Measurements from ENCODE around the gene PIGM. TPM values are rescaled to one million over a fixed set of nuclear protein-coding genes. Genes with fewer than 3 reads are reported as not detected.
A peak's percentile ranks its signal among the peaks of the same experiment; 100 is the strongest.

Gene PIGM
- total and polyA plus RNA-seq, 9 donors, result 3.6 to 6.6 (median 5.2) TPM

GRCh38 chr1:160047111-160047991 lies 15.6 kb upstream of the PIGM start:
- peaks cover 17% of the 10 kb centered on the region for H3K4me1 ChIP-seq (ENCODE audit: control insufficient read depth, insufficient read depth, low read length)
- no peaks in the 10 kb centered on the region for H3K36me3 ChIP-seq (ENCODE audit: control insufficient read depth, insufficient read depth, low read length)
- no peak for DNase-seq
- no peaks in the 10 kb centered on the region for H3K9me3 ChIP-seq (replicated peaks; ENCODE audit: control insufficient read depth, low read depth, low read length)
- WGBS (ENCODE audit: insufficient coverage), result 63% methylated on average over 6 of the region's 9 CpGs
- no peak overlapping the region for H3K27ac ChIP-seq (ENCODE audit: low read length)
- peaks cover 5% of the 10 kb centered on the region for H3K27me3 ChIP-seq (ENCODE audit: control insufficient read depth, insufficient read depth, low read length)
- H3K4me3 ChIP-seq (ENCODE audit: low read length), result no peak overlapping the region

GRCh38 chr1:160046494-160047110 lies 14.8 kb upstream of the PIGM start:
- Histone ChIP-seq H3K27ac (ENCODE audit: low read length) (no peak overlapping the region), H3K4me3 (ENCODE audit: low read length) (no peak overlapping the region), H3K27me3 (ENCODE audit: control insufficient read depth, insufficient read depth, low read length) (peaks cover 3% of the 10 kb centered on the region), H3K9me3 (replicated peaks; ENCODE audit: control insufficient read depth, low read depth, low read length) (no peaks in the 10 kb centered on the region), H3K36me3 (ENCODE audit: control insufficient read depth, insufficient read depth, low read length) (no peaks in the 10 kb centered on the region), H3K4me1 (ENCODE audit: control insufficient read depth, insufficient read depth, low read length) (peaks cover 17% of the 10 kb centered on the region)
- WGBS (ENCODE audit: insufficient coverage), result 3% methylated on average over 7 of the region's 11 CpGs
- DNase-seq, result peak; percentile 81

GRCh38 chr1:160045653-160046052 lies 13.9 kb upstream of the PIGM start:
- peaks cover 17% of the 10 kb centered on the region for H3K4me1 ChIP-seq (ENCODE audit: control insufficient read depth, insufficient read depth, low read length)
- WGBS (ENCODE audit: insufficient coverage), result 29% methylated on average over 1 of the region's 2 CpGs
- no peaks in the 10 kb centered on the region for H3K9me3 ChIP-seq (replicated peaks; ENCODE audit: control insufficient read depth, low read depth, low read length)
- no peak overlapping the region for H3K4me3 ChIP-seq (ENCODE audit: low read length)
- H3K36me3 ChIP-seq (ENCODE audit: control insufficient read depth, insufficient read depth, low read length), result no peaks in the 10 kb centered on the region
- DNase-seq, result no peak
- peaks cover 6% of the 10 kb centered on the region for H3K27me3 ChIP-seq (ENCODE audit: control insufficient read depth, insufficient read depth, low read length)
- no peak overlapping the region for H3K27ac ChIP-seq (ENCODE audit: low read length)

- Histone ChIP-seq H3K36me3 (ENCODE audit: control insufficient read depth, insufficient read depth, low read length) (no peaks in the 10 kb centered on the region), H3K27me3 (ENCODE audit: control insufficient read depth, insufficient read depth, low read length) (peaks cover 6% of the 10 kb centered on the region), H3K27ac (ENCODE audit: low read length) (no peak overlapping the region), H3K9me3 (replicated peaks; ENCODE audit: control insufficient read depth, low read depth, low read length) (no peaks in the 10 kb centered on the region), H3K4me1 (ENCODE audit: control insufficient read depth, insufficient read depth, low read length) (peaks cover 17% of the 10 kb centered on the region), H3K4me3 (ENCODE audit: low read length) (no peak overlapping the region)
- no peak for DNase-seq
Measured at GRCh38 chr1:160043543-160043942, 11.8 kb upstream of the PIGM start.

- H3K36me3 ChIP-seq (ENCODE audit: control insufficient read depth, insufficient read depth, low read length), result no peaks in the 10 kb centered on the region
- H3K27me3 ChIP-seq (ENCODE audit: control insufficient read depth, insufficient read depth, low read length), result peaks cover 7% of the 10 kb centered on the region
- no peak overlapping the region for H3K27ac ChIP-seq (ENCODE audit: low read length)
- no peaks in the 10 kb centered on the region for H3K9me3 ChIP-seq (replicated peaks; ENCODE audit: control insufficient read depth, low read depth, low read length)
- no peak for DNase-seq
- 100% methylated on average over 1 of the region's 1 CpG for WGBS (ENCODE audit: insufficient coverage)
- H3K4me1 ChIP-seq (ENCODE audit: control insufficient read depth, insufficient read depth, low read length), result no peaks in the 10 kb centered on the region
- no peak overlapping the region for H3K4me3 ChIP-seq (ENCODE audit: low read length)
Measured at GRCh38 chr1:160040476-160040875, 8.7 kb upstream of the PIGM start.

- Histone ChIP-seq H3K27me3 (ENCODE audit: control insufficient read depth, insufficient read depth, low read length) (no peaks in the 10 kb centered on the region), H3K27ac (ENCODE audit: low read length) (peak overlapping the region; percentile 48), H3K36me3 (ENCODE audit: control insufficient read depth, insufficient read depth, low read length) (no peaks in the 10 kb centered on the region), H3K4me3 (ENCODE audit: low read length) (peak overlapping the region; percentile 83), H3K9me3 (replicated peaks; ENCODE audit: control insufficient read depth, low read depth, low read length) (no peaks in the 10 kb centered on the region), H3K4me1 (ENCODE audit: control insufficient read depth, insufficient read depth, low read length) (peaks cover 10% of the 10 kb centered on the region)
- DNase-seq, result peak; percentile 14
- WGBS (ENCODE audit: insufficient coverage), result 0% methylated on average over 2 of the region's 18 CpGs
Measured at GRCh38 chr1:160032165-160032820, 503 bp upstream of the PIGM start.

GRCh38 chr1:160030657-160031364 lies 979 bp downstream of the PIGM start:
- DNase-seq, result peak; percentile 19
- 9% methylated on average over 12 of the region's 23 CpGs for WGBS (ENCODE audit: insufficient coverage)

GRCh38 chr1:160028426-160028825 lies 3.4 kb downstream of the PIGM start:
- H3K27me3 ChIP-seq (ENCODE audit: control insufficient read depth, insufficient read depth, low read length), result no peaks in the 10 kb centered on the region
- no peak for DNase-seq
- no peak overlapping the region for H3K4me3 ChIP-seq (ENCODE audit: low read length)
- H3K4me1 ChIP-seq (ENCODE audit: control insufficient read depth, insufficient read depth, low read length), result peaks cover 10% of the 10 kb centered on the region
- H3K9me3 ChIP-seq (replicated peaks; ENCODE audit: control insufficient read depth, low read depth, low read length), result no peaks in the 10 kb centered on the region
- H3K27ac ChIP-seq (ENCODE audit: low read length), result no peak overlapping the region
- peaks cover 2% of the 10 kb centered on the region for H3K36me3 ChIP-seq (ENCODE audit: control insufficient read depth, insufficient read depth, low read length)

More at GRCh38 chr1:160030657-160031364, 979 bp downstream of the PIGM start:
- H3K36me3 ChIP-seq (ENCODE audit: control insufficient read depth, insufficient read depth, low read length), result no peaks in the 10 kb centered on the region
- peak overlapping the region; percentile 83 for H3K4me3 ChIP-seq (ENCODE audit: low read length)
- peaks cover 10% of the 10 kb centered on the region for H3K4me1 ChIP-seq (ENCODE audit: control insufficient read depth, insufficient read depth, low read length)
- H3K27ac ChIP-seq (ENCODE audit: low read length), result no peak overlapping the region
- H3K27me3 ChIP-seq (ENCODE audit: control insufficient read depth, insufficient read depth, low read length), result no peaks in the 10 kb centered on the region
- H3K9me3 ChIP-seq (replicated peaks; ENCODE audit: control insufficient read depth, low read depth, low read length), result no peaks in the 10 kb centered on the region

- Histone ChIP-seq H3K4me1 (ENCODE audit: control insufficient read depth, insufficient read depth, low read length) (no peaks in the 10 kb centered on the region), H3K36me3 (ENCODE audit: control insufficient read depth, insufficient read depth, low read length) (peaks cover 2% of the 10 kb centered on the region), H3K4me3 (ENCODE audit: low read length) (no peak overlapping the region), H3K9me3 (replicated peaks; ENCODE audit: control insufficient read depth, low read depth, low read length) (no peaks in the 10 kb centered on the region), H3K27ac (ENCODE audit: low read length) (no peak overlapping the region), H3K27me3 (ENCODE audit: control insufficient read depth, insufficient read depth, low read length) (no peaks in the 10 kb centered on the region)
- no peak for DNase-seq
- WGBS (ENCODE audit: insufficient coverage), result no CpG with 5 or more reads among the region's 1 CpG
Measured at GRCh38 chr1:160025314-160025713, 6.5 kb downstream of the PIGM start.

Data from muscle of leg (tissue), 11 donors.